K562 (cell line): ENCODE results near the gene MAP3K19. TPM values are rescaled to one million over a fixed set of nuclear protein-coding genes. Genes with fewer than 3 reads are reported as not detected.

Source experiments
- ATAC-seq: fragments of 200-7000 bp; cut with Tn5 transposase; 3 replicates; pipeline ENCODE4 v1.9.1; 2020; ENCODE audit warnings: moderate library complexity
- BruUV-seq: library from RNA; stranded (reverse); fragments of 400-500 nt; replicated peaks from 2 replicates; lab custom pipeline; 2021; lab: Mats Ljungman, UMichigan
- CTCF ChIA-PET: fragments of 300-600 bp; formaldehyde crosslinking; extraction: SDS; loops from one replicate; lab custom pipeline; 2021; ENCODE audit warnings: low intra/inter-chr PET ratio; lab: Yijun Ruan, JAX
- POLR2A ChIA-PET: fragments of 300-600, 350-650 bp; sonication (Branson Sonifier 250); formaldehyde crosslinking; extraction: SDS; loops from one replicate; lab custom pipeline; 2021; ENCODE audit warnings: antibody characterized with exemption, inconsistent platforms; lab: Yijun Ruan, JAX
- DNase-seq, 4 experiments: peaks; one replicate each; pipeline versions ENCODE4 v3.0.0 to v3.0.0-alpha.2; 2011 to 2018; ENCODE audit warnings: low spot score in 3 of 4, mixed read lengths in 3 of 4; ENCODE audit errors: extremely low read depth in 1 of 4
- FAIRE-seq: peaks from 2 replicates; lab custom pipeline; 2011; peaks lifted over from hg19 to GRCh38; lab: Jason Lieb, UNC
- H2AFZ ChIP-seq: 2 replicates; pipeline ENCODE4 v1.6.0; 2011; ENCODE audit warnings: low read depth, low read length, control low read depth, inconsistent platforms
- H3K27ac ChIP-seq: fragments of 200-600 bp; 3 replicates; pipeline ENCODE4 v1.8.0; 2011; ENCODE audit warnings: low read depth, mild to moderate bottlenecking, control low read depth, inconsistent platforms, low read length, moderate library complexity, mixed read lengths; ENCODE audit errors: extremely low read depth
- H3K27me3 ChIP-seq, 2 experiments: fragments of 300-600 bp in 1 of 2; 2 replicates in 1 of 2; 3 replicates in 1 of 2; pipeline versions ENCODE4 v1.6.0 to v1.8.0; 2011; ENCODE audit warnings: inconsistent platforms in 2 of 2, low read length in 2 of 2, mild to moderate bottlenecking in 1 of 2, mixed read lengths in 1 of 2, moderate library complexity in 1 of 2; ENCODE audit not compliant: control insufficient read depth in 2 of 2, insufficient read depth in 2 of 2
- H3K36me3 ChIP-seq: fragments of 300-600 bp; 3 replicates; pipeline ENCODE4 v1.8.0; 2011; ENCODE audit warnings: mild to moderate bottlenecking, low read length, inconsistent platforms; ENCODE audit not compliant: control insufficient read depth, insufficient read depth
- H3K4me1 ChIP-seq, 2 experiments: fragments of 200-600 bp in 1 of 2; replicated peaks in 1 of 2; 2 replicates in 1 of 2; 3 replicates in 1 of 2; pipeline versions ENCODE4 v1.5.1 to v1.8.0; 2011; ENCODE audit warnings: inconsistent platforms in 2 of 2, low read length in 2 of 2, mild to moderate bottlenecking in 1 of 2, mixed read lengths in 1 of 2, moderate library complexity in 1 of 2; ENCODE audit not compliant: control insufficient read depth in 2 of 2, insufficient read depth in 2 of 2
- H3K4me2 ChIP-seq: 2 replicates; pipeline ENCODE4 v1.6.1; 2011; ENCODE audit warnings: low read length, control low read depth, inconsistent platforms, mixed read lengths; ENCODE audit not compliant: insufficient read depth
- H3K4me3 ChIP-seq: fragments of 200-600 bp; sonication (generic), shearing (Covaris generic); 2 replicates; pipeline ENCODE4 v1.5.1; 2016; ENCODE audit warnings: control low read depth, inconsistent platforms
- H3K79me2 ChIP-seq: fragments of 200-600 bp; 3 replicates; pipeline ENCODE4 v1.8.0; 2011; ENCODE audit warnings: low read length, inconsistent platforms; ENCODE audit not compliant: control insufficient read depth, insufficient read depth
- H3K9ac ChIP-seq, 2 experiments: 2 replicates each; pipeline versions ENCODE4 v1.6.0 to v1.6.1; 2011; ENCODE audit warnings: low read depth in 2 of 2, low read length in 2 of 2, control low read depth in 1 of 2, inconsistent platforms in 1 of 2, mild to moderate bottlenecking in 1 of 2, mixed read lengths in 1 of 2; ENCODE audit not compliant: insufficient read depth in 1 of 2
- H3K9me1 ChIP-seq: one replicate; pipeline ENCODE4 v1.6.0; 2011; ENCODE audit warnings: inconsistent platforms, mild to moderate bottlenecking, low read length, moderate library complexity; ENCODE audit not compliant: control insufficient read depth, insufficient read depth
- H3K9me3 ChIP-seq: replicated peaks from 2 replicates; pipeline ENCODE4 v1.5.1; 2011; ENCODE audit warnings: low read depth, low read length, inconsistent platforms; ENCODE audit not compliant: control insufficient read depth, insufficient read depth
- H4K20me1 ChIP-seq: replicated peaks from 2 replicates; pipeline ENCODE4 v1.6.1; 2011; ENCODE audit warnings: low read length, inconsistent platforms, mixed read lengths; ENCODE audit not compliant: control insufficient read depth, insufficient read depth
- CBFB ChIP-seq: sonication (generic); formaldehyde crosslinking; IDR thresholded peaks from 2 replicates; pipeline ENCODE4 v1.4.0; 2020; ENCODE audit warnings: mild to moderate bottlenecking, missing genetic modification reagents
- TAL1 ChIP-seq: fragments of 450-650 bp; IDR thresholded peaks from 2 replicates; pipeline ENCODE4 v1.6.1; 2016; ENCODE audit warnings: mild to moderate bottlenecking
- WGBS: fragments of 100-300 bp; shearing (Covaris generic); methylation state at CpG from one replicate; pipeline ENCODE4 v1.1.6; 2016; ENCODE audit warnings: low coverage, mixed read lengths; ENCODE audit not compliant: insufficient coverage; ENCODE audit errors: missing lambda C conversion rate; 5-methylcytosine and 5-hydroxymethylcytosine counted together
- in situ Hi-C: fragments of 300-500 bp; cut with MboI; formaldehyde crosslinking; loops from 4 replicates; pipeline ENCODE4 v1.15.0; 2018; ENCODE audit warnings: inconsistent platforms, mixed read lengths
- intact Hi-C: fragments of 100-400 bp; cut with micrococcal nuclease; formaldehyde crosslinking; loops from 2 replicates; pipeline ENCODE4 v1.14.2; 2022
- polyA plus RNA-seq, 8 experiments: library from polyadenylated mRNA; depleted of rRNA in 4 of 8; stranded (reverse) in 5 of 8; unstranded in 3 of 8; fragments of >200 nt; fragmentation: Nextera tagmentation in 2 of 8; fragmentation: Illumina TruSeq in 1 of 8; extraction: Ambion mirVana in 2 of 8; extraction: Trizol in 1 of 8; gene quantifications; 2 replicates each; pipeline versions ENCODE4 v1.2.1 to v1.2.3, GENCODE V29; 2011 to 2014; ENCODE audit warnings: inconsistent platforms in 1 of 8, missing spikeins in 1 of 8
- total RNA-seq, 7 experiments: library from RNA; depleted of rRNA in 6 of 7; stranded (reverse); fragments of >200 nt in 6 of 7; fragmentation: Illumina TruSeq in 2 of 7; extraction: Trizol in 2 of 7; gene quantifications; 2 replicates each; pipeline versions ENCODE4 v1.2.1 to v1.2.3, GENCODE V29; 2011 to 2021; ENCODE audit warnings: low replicate concordance in 1 of 7
- TF ChIP-seq, protein P1 (sequence below): sonication (generic); formaldehyde crosslinking; IDR thresholded peaks from 2 replicates; pipeline ENCODE4 v1.8.1; 2022; ENCODE audit warnings: missing genetic modification reagents
- TF ChIP-seq, protein P2 (sequence below): fragments of 450-650 bp; IDR thresholded peaks from 2 replicates; pipeline ENCODE4 v1.7.0; 2016; ENCODE audit warnings: borderline replicate concordance
- TF ChIP-seq, protein P3 (sequence below): IDR thresholded peaks from 3 replicates; pipeline ENCODE4 v1.6.1; 2011; ENCODE audit warnings: borderline replicate concordance, mild to moderate bottlenecking; ENCODE audit not compliant: insufficient read length, insufficient read depth
- TF ChIP-seq, protein P4 (sequence below), 2 experiments: fragments of 450-650 bp; conservative IDR thresholded peaks; 2 replicates each; pipeline ENCODE4 v1.6.1; 2017; ENCODE audit warnings: mild to moderate bottlenecking in 2 of 2, moderate library complexity in 2 of 2
- TF ChIP-seq, protein P5 (sequence below), 2 experiments: fragments of 450-650 bp; IDR thresholded peaks; 2 replicates each; pipeline ENCODE4 v1.6.1; 2016

Gene MAP3K19
- total and polyA plus RNA-seq, 9 of the 15 experiments (the other 6 are each of a cell fraction or from before 2014, with no cell fraction given) = 0.29 TPM; not detected in 8

- TF ChIP-seq, protein P1, sequence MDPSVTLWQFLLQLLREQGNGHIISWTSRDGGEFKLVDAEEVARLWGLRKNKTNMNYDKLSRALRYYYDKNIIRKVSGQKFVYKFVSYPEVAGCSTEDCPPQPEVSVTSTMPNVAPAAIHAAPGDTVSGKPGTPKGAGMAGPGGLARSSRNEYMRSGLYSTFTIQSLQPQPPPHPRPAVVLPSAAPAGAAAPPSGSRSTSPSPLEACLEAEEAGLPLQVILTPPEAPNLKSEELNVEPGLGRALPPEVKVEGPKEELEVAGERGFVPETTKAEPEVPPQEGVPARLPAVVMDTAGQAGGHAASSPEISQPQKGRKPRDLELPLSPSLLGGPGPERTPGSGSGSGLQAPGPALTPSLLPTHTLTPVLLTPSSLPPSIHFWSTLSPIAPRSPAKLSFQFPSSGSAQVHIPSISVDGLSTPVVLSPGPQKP (CRISPR knock-in tag) = no peak
Observed at GRCh38 chr2:135023886-135024485, 23.3 kb downstream of the MAP3K19 start (continued).

DNA sequence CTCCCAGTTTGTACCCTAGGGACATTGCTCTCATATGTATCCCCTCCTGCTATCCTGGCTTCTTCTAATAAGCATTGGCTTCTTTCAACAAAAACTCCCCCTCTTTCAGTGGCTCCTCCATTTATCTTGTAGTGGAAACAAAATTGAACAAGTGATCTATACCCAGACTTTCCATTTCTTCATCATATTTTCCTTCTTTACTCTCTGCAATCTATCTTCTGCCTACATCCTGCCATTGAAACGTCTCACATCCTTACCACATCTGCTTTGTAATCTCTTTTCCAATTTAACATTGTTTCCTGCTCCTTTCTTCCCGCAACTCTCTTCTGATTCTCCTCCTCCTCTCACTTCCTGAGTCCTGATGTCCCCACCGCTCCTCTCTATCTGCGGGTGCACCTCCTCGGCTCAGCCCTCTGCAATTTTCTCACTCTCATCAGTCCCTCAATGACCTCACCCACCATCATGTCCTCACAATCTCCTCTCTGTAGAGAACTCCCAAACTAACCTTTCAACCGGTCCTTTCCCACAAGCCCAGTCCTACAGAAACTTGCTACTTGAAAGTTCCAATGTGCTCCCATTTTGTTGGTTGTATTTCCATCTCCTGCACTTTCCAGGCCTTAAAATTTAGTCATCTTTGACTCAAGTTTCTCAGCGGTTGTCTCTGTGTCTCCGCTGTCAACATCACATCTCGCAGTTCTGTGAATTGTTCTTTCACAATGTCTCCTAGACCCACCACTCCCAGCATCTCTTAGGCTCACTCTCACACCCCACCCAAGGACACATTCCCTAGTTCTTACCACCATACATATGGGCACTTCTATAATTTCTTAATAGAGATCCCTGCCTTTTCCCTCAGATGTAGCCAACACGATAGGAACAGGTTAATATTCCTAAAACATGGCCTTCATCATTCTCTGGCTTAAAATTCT is 24.0 kb downstream of the MAP3K19 start:
- H3K79me2 ChIP-seq = no peaks in the 10 kb centered on the region
- H3K9me1 ChIP-seq = no peaks in the 10 kb centered on the region
- H2AFZ ChIP-seq = 0 out of 2 replicates have a peak overlapping the region, but pooled peaks have one; percentile 7
- H3K4me1 ChIP-seq = no peaks in the 10 kb centered on the region
- ATAC-seq (peak; percentile 46; the same call in 1 of the 3 replicates), FAIRE-seq (no peak), DNase-seq (no peak)
- peaks cover 0 to 4% of the 10 kb centered on the region in 2 experiments; a peak in 2 of 5 replicates for H3K27me3 ChIP-seq
- H4K20me1 ChIP-seq = no peaks in the 10 kb centered on the region
- 12% methylated on average over 10 of the region's 10 CpGs for WGBS
- no peak overlapping the region for H3K9ac ChIP-seq
- no TSS peak for BruUV-seq
- H3K27ac ChIP-seq = no peak overlapping the region
- no peak overlapping the region for H3K4me2 ChIP-seq
- no peaks in the 10 kb centered on the region for H3K36me3 ChIP-seq
- intact Hi-C loops = no loop called here
- no peaks in the 10 kb centered on the region for H3K9me3 ChIP-seq
- no peak overlapping the region for H3K4me3 ChIP-seq
- ChIA-PET POLR2A (interaction anchor here (0.8 kb wide), 1 partner anchor 17 kb away, joined by 3 read pairs; no protein-coding TSS in a partner anchor), CTCF (no interaction called here)
- in situ Hi-C loops = no loop called here
- TF ChIP-seq TAL1 = no peak
- no peak for TF ChIP-seq CBFB (CRISPR knock-in tag)
- TF ChIP-seq, protein P2, sequence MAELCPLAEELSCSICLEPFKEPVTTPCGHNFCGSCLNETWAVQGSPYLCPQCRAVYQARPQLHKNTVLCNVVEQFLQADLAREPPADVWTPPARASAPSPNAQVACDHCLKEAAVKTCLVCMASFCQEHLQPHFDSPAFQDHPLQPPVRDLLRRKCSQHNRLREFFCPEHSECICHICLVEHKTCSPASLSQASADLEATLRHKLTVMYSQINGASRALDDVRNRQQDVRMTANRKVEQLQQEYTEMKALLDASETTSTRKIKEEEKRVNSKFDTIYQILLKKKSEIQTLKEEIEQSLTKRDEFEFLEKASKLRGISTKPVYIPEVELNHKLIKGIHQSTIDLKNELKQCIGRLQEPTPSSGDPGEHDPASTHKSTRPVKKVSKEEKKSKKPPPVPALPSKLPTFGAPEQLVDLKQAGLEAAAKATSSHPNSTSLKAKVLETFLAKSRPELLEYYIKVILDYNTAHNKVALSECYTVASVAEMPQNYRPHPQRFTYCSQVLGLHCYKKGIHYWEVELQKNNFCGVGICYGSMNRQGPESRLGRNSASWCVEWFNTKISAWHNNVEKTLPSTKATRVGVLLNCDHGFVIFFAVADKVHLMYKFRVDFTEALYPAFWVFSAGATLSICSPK = no peak
- TF ChIP-seq, protein P3, sequence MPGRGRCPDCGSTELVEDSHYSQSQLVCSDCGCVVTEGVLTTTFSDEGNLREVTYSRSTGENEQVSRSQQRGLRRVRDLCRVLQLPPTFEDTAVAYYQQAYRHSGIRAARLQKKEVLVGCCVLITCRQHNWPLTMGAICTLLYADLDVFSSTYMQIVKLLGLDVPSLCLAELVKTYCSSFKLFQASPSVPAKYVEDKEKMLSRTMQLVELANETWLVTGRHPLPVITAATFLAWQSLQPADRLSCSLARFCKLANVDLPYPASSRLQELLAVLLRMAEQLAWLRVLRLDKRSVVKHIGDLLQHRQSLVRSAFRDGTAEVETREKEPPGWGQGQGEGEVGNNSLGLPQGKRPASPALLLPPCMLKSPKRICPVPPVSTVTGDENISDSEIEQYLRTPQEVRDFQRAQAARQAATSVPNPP = no peak
- TF ChIP-seq, protein P4, sequence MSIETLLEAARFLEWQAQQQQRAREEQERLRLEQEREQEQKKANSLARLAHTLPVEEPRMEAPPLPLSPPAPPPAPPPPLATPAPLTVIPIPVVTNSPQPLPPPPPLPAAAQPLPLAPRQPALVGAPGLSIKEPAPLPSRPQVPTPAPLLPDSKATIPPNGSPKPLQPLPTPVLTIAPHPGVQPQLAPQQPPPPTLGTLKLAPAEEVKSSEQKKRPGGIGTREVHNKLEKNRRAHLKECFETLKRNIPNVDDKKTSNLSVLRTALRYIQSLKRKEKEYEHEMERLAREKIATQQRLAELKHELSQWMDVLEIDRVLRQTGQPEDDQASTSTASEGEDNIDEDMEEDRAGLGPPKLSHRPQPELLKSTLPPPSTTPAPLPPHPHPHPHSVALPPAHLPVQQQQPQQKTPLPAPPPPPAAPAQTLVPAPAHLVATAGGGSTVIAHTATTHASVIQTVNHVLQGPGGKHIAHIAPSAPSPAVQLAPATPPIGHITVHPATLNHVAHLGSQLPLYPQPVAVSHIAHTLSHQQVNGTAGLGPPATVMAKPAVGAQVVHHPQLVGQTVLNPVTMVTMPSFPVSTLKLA (conservative IDR thresholded peaks at IDR 0.05) = no peak
- TF ChIP-seq, protein P5, sequence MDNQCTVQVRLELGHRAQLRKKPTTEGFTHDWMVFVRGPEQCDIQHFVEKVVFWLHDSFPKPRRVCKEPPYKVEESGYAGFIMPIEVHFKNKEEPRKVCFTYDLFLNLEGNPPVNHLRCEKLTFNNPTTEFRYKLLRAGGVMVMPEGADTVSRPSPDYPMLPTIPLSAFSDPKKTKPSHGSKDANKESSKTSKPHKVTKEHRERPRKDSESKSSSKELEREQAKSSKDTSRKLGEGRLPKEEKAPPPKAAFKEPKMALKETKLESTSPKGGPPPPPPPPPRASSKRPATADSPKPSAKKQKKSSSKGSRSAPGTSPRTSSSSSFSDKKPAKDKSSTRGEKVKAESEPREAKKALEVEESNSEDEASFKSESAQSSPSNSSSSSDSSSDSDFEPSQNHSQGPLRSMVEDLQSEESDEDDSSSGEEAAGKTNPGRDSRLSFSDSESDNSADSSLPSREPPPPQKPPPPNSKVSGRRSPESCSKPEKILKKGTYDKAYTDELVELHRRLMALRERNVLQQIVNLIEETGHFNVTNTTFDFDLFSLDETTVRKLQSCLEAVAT (IDR thresholded peaks at IDR 0.05) = no peak
